ENCODE results near the gene WNT1. TPM values are rescaled to one million over a fixed set of nuclear protein-coding genes. Genes with fewer than 3 reads are reported as not detected.
A peak's percentile ranks its signal among the peaks of the same experiment; 100 is the strongest.

The WNT1 gene
- total and polyA plus RNA-seq, 9 of the 15 experiments (the other 6 are each of a cell fraction or from before 2014, with no cell fraction given), result not detected

DNA sequence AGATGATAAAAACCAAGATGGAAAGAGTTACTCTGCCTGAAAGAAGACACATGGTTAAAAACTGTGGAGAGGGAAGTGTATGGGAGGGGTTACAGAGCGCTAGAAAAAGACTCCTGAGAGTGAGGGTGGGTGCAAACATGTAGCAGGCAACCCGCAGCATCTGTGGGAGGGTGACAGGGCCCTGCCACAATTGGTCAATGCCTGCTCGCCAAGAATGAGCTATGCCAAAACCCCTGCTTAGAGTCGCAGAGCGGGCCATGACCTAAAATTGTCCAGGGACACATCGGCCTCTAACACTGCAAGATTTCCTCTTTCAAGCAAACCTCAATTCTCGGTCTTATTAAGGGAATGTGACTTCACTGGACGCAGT is 39.8 kb downstream of the WNT1 start:
- peak overlapping the region; percentile 86 for H3K4me2 ChIP-seq (ENCODE audit: insufficient read depth, low read length)
- H3K36me3 ChIP-seq (ENCODE audit: control insufficient read depth, insufficient read depth, low read length), result peaks cover 41% of the 10 kb centered on the region
- H4K20me1 ChIP-seq (replicated peaks; ENCODE audit: control insufficient read depth, insufficient read depth, low read length), result 0 out of 2 replicates have a peak, but pooled peaks cover 3% of the 10 kb centered on the region
- H3K9me1 ChIP-seq (ENCODE audit: control insufficient read depth, insufficient read depth, low read length), result no peaks in the 10 kb centered on the region
- BruUV-seq (replicated peaks), result no TSS peak
- 3% methylated on average over 8 of the region's 8 CpGs for WGBS (ENCODE audit: insufficient coverage, low coverage, missing lambda C conversion rate)
- CTCF ChIA-PET (ENCODE audit: low intra/inter-chr PET ratio), result interaction anchor here (2.3 kb wide), 1 partner anchor 22 kb away, joined by 11 read pairs; no protein-coding TSS in a partner anchor
- H2AFZ ChIP-seq (ENCODE audit: low read depth, low read length), result peak overlapping the region; percentile 74
- H3K9me3 ChIP-seq (replicated peaks; ENCODE audit: control insufficient read depth, insufficient read depth, low read depth, low read length), result no peaks in the 10 kb centered on the region
- H3K9ac ChIP-seq (ENCODE audit: insufficient read depth in 1 of 2, low read depth in 2 of 2, low read length in 2 of 2), result peak overlapping the region; percentile 93 to 99
- no peaks in the 10 kb centered on the region for H3K27me3 ChIP-seq (ENCODE audit: control insufficient read depth in 2 of 2, insufficient read depth in 2 of 2, low read length in 2 of 2)
- peak in 2 of 4 experiments; percentile 46 to 57 for DNase-seq (ENCODE audit: extremely low read depth in 1 of 4, low spot score in 3 of 4)
- POLR2A ChIA-PET, result interaction anchor here (0.6 to 6.8 kb wide), 10 partner anchors 16 to 330 kb away, joined by 3 to 78 read pairs (median 4); partner anchors contain the start of genes DDN, TUBA1B and TUBA1C
- H3K27ac ChIP-seq (ENCODE audit: extremely low read depth, low read depth, low read length), result peak overlapping the region; percentile 99
- in situ Hi-C loops (cut with MboI) (no loop called here), intact Hi-C loops (cut with micrococcal nuclease) (loop anchor here (2.0 kb wide), 1 partner anchor 21 kb away; no protein-coding TSS in a partner anchor)
- ATAC-seq, result peak; percentile 13
- peaks cover 40 to 49% of the 10 kb centered on the region in 2 experiments for H3K4me1 ChIP-seq (replicated peaks in 1 of 2; ENCODE audit: control insufficient read depth in 2 of 2, insufficient read depth in 2 of 2, low read length in 2 of 2)
- peak; percentile 76 for FAIRE-seq
- H3K4me3 ChIP-seq, result peak overlapping the region; percentile 69
- peaks cover 30% of the 10 kb centered on the region for H3K79me2 ChIP-seq (ENCODE audit: control insufficient read depth, insufficient read depth, low read length)
- TF ChIP-seq, protein P1, sequence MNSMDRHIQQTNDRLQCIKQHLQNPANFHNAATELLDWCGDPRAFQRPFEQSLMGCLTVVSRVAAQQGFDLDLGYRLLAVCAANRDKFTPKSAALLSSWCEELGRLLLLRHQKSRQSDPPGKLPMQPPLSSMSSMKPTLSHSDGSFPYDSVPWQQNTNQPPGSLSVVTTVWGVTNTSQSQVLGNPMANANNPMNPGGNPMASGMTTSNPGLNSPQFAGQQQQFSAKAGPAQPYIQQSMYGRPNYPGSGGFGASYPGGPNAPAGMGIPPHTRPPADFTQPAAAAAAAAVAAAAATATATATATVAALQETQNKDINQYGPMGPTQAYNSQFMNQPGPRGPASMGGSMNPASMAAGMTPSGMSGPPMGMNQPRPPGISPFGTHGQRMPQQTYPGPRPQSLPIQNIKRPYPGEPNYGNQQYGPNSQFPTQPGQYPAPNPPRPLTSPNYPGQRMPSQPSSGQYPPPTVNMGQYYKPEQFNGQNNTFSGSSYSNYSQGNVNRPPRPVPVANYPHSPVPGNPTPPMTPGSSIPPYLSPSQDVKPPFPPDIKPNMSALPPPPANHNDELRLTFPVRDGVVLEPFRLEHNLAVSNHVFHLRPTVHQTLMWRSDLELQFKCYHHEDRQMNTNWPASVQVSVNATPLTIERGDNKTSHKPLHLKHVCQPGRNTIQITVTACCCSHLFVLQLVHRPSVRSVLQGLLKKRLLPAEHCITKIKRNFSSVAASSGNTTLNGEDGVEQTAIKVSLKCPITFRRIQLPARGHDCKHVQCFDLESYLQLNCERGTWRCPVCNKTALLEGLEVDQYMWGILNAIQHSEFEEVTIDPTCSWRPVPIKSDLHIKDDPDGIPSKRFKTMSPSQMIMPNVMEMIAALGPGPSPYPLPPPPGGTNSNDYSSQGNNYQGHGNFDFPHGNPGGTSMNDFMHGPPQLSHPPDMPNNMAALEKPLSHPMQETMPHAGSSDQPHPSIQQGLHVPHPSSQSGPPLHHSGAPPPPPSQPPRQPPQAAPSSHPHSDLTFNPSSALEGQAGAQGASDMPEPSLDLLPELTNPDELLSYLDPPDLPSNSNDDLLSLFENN (IDR thresholded peaks at IDR 0.05; ENCODE audit: low read depth in 2 of 2, low read length in 2 of 2), result no peak
- no peak for TF ChIP-seq NONO (IDR thresholded peaks at IDR 0.05; ENCODE audit: low read depth in 2 of 2, low read length in 1 of 2)
- TF ChIP-seq, protein P2, sequence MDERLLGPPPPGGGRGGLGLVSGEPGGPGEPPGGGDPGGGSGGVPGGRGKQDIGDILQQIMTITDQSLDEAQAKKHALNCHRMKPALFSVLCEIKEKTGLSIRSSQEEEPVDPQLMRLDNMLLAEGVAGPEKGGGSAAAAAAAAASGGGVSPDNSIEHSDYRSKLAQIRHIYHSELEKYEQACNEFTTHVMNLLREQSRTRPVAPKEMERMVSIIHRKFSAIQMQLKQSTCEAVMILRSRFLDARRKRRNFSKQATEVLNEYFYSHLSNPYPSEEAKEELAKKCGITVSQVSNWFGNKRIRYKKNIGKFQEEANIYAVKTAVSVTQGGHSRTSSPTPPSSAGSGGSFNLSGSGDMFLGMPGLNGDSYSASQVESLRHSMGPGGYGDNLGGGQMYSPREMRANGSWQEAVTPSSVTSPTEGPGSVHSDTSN (CRISPR knock-in tag; IDR thresholded peaks at IDR 0.05; ENCODE audit: low read depth), result no peak
- TF ChIP-seq, protein P2 (tag; conservative IDR thresholded peaks at IDR 0.05; ENCODE audit: low read depth), result no peak

Measured in K562 (cell line).